Keratinocyte (primary cell): ENCODE data around the gene FGF11. TPM values are rescaled to one million over a fixed set of nuclear protein-coding genes. Genes with fewer than 3 reads are reported as not detected.

ENCODE experiments used
- DNase-seq: peaks from one replicate; pipeline ENCODE4 v3.0.0-alpha.2; 2011; ENCODE audit warnings: low read depth, missing footprints, low spot score
- FAIRE-seq: peaks from 2 replicates; lab custom pipeline; 2011; peaks lifted over from hg19 to GRCh38; lab: Jason Lieb, UNC
- H2AFZ ChIP-seq: 2 replicates; pipeline ENCODE4 v1.6.0; 2012; ENCODE audit warnings: low read length, control low read depth, inconsistent platforms; ENCODE audit not compliant: control insufficient read depth
- H3K27ac ChIP-seq: 2 replicates; pipeline ENCODE4 v1.5.1; 2011; ENCODE audit warnings: low read length; ENCODE audit not compliant: control insufficient read depth, insufficient read depth
- H3K27me3 ChIP-seq: 3 replicates; pipeline ENCODE4 v1.6.0; 2011; ENCODE audit warnings: low read length; ENCODE audit not compliant: control insufficient read depth, insufficient read depth; ENCODE audit errors: extremely low read depth
- H3K36me3 ChIP-seq, 2 experiments: 2 replicates in 1 of 2; 3 replicates in 1 of 2; pipeline ENCODE4 v1.5.1; 2011; ENCODE audit warnings: low read length in 2 of 2, mild to moderate bottlenecking in 1 of 2; ENCODE audit not compliant: control insufficient read depth in 2 of 2, insufficient read depth in 2 of 2; ENCODE audit errors: extremely low read depth in 1 of 2
- H3K4me1 ChIP-seq: 3 replicates; pipeline ENCODE4 v1.5.1; 2011; ENCODE audit warnings: low read length; ENCODE audit not compliant: control insufficient read depth, insufficient read depth; ENCODE audit errors: extremely low read depth
- H3K4me2 ChIP-seq: 3 replicates; pipeline ENCODE4 v1.6.0; 2011; ENCODE audit warnings: low read depth, low read length; ENCODE audit not compliant: control insufficient read depth, insufficient read depth; ENCODE audit errors: extremely low read depth
- H3K4me3 ChIP-seq, 3 experiments: fragments of 200-600 bp in 1 of 3; sonication (generic) in 1 of 3; 2 replicates in 2 of 3; 3 replicates in 1 of 3; pipeline ENCODE4 v1.5.1; 2011 to 2016; ENCODE audit warnings: low read length in 3 of 3, mild to moderate bottlenecking in 3 of 3, control low read depth in 2 of 3, inconsistent platforms in 1 of 3, low read depth in 1 of 3, mixed read lengths in 1 of 3, mixed run types in 1 of 3, moderate library complexity in 1 of 3; ENCODE audit not compliant: control insufficient read depth in 2 of 3, insufficient read depth in 2 of 3; ENCODE audit errors: extremely low read depth in 1 of 3
- H3K79me2 ChIP-seq: 2 replicates; pipeline ENCODE4 v1.6.0; 2012; ENCODE audit warnings: low read length; ENCODE audit not compliant: control insufficient read depth, insufficient read depth
- H3K9ac ChIP-seq: 3 replicates; pipeline ENCODE4 v1.6.0; 2011; ENCODE audit warnings: low read length; ENCODE audit not compliant: control insufficient read depth, insufficient read depth; ENCODE audit errors: extremely low read depth
- H3K9me1 ChIP-seq: 3 replicates; pipeline ENCODE4 v1.6.0; 2011; ENCODE audit warnings: low read length; ENCODE audit not compliant: control insufficient read depth, insufficient read depth; ENCODE audit errors: extremely low read depth
- H3K9me3 ChIP-seq: 2 replicates; pipeline ENCODE4 v1.5.1; 2012; ENCODE audit warnings: low read depth, low read length; ENCODE audit not compliant: control insufficient read depth
- H4K20me1 ChIP-seq: 3 replicates; pipeline ENCODE4 v1.6.0; 2011; ENCODE audit warnings: low read length; ENCODE audit not compliant: control insufficient read depth, insufficient read depth; ENCODE audit errors: extremely low read depth
- EZH2 ChIP-seq: IDR thresholded peaks from one replicate; pipeline ENCODE4 v1.6.1; 2012; ENCODE audit warnings: inconsistent platforms, mild to moderate bottlenecking, low read length, moderate library complexity
- dilution Hi-C: fragments of 300-500 bp; cut with MboI; formaldehyde crosslinking; loops from one replicate; pipeline ENCODE4 v1.7.0; 2020; ENCODE audit warnings: low sequenced_read_pairs; ENCODE audit not compliant: extremely low pct_ligation_motif_present
- polyA plus RNA-seq, 5 experiments: library from polyadenylated mRNA; depleted of rRNA in 3 of 5; stranded (reverse) in 3 of 5; stranded (forward) in 1 of 5; unstranded in 1 of 5; fragments of >200 nt; gene quantifications; 1 replicate in 1 of 5; 2 replicates in 3 of 5; 3 replicates in 1 of 5; pipeline versions ENCODE4 v1.2.1 to v1.2.3, GENCODE V29; 2011 to 2012; ENCODE audit warnings: missing spikeins in 2 of 5, low read depth in 1 of 5, low replicate concordance in 1 of 5
- TF ChIP-seq, protein P1 (sequence below), 3 experiments: IDR thresholded peaks in 1 of 3; conservative IDR thresholded peaks in 1 of 3; optimal IDR thresholded peaks in 1 of 3; 2 replicates in 2 of 3; 3 replicates in 1 of 3; pipeline versions ENCODE3 to v1.5.1; 2011; ENCODE audit warnings: low read length in 3 of 3, mild to moderate bottlenecking in 3 of 3, moderate library complexity in 2 of 3, control low read depth in 1 of 3, inconsistent platforms in 1 of 3; ENCODE audit not compliant: insufficient read depth in 2 of 3; ENCODE audit errors: extremely low read depth in 1 of 3

Gene FGF11
- polyA plus RNA-seq, 1 donor (not counting 4 experiments of a cell fraction or from before 2014, with no cell fraction given): 30.4 TPM

GRCh38 chr17:7427549-7427948 lies 11.8 kb upstream of the FGF11 start:
- DNase-seq: no peak
- Histone ChIP-seq H3K9me1 (no peaks in the 10 kb centered on the region), H3K9ac (no peak overlapping the region), H3K4me1 (no peaks in the 10 kb centered on the region), H3K27me3 (no peaks in the 10 kb centered on the region), H3K4me3 (no peak overlapping the region), H3K36me3 (no peaks in the 10 kb centered on the region), H4K20me1 (no peaks in the 10 kb centered on the region), H2AFZ (no peak overlapping the region), H3K9me3 (no peaks in the 10 kb centered on the region), H3K79me2 (no peaks in the 10 kb centered on the region), H3K4me2 (no peak overlapping the region), H3K27ac (no peak overlapping the region)
- no peak for FAIRE-seq
- TF ChIP-seq EZH2: no peak
- TF ChIP-seq, protein P1, sequence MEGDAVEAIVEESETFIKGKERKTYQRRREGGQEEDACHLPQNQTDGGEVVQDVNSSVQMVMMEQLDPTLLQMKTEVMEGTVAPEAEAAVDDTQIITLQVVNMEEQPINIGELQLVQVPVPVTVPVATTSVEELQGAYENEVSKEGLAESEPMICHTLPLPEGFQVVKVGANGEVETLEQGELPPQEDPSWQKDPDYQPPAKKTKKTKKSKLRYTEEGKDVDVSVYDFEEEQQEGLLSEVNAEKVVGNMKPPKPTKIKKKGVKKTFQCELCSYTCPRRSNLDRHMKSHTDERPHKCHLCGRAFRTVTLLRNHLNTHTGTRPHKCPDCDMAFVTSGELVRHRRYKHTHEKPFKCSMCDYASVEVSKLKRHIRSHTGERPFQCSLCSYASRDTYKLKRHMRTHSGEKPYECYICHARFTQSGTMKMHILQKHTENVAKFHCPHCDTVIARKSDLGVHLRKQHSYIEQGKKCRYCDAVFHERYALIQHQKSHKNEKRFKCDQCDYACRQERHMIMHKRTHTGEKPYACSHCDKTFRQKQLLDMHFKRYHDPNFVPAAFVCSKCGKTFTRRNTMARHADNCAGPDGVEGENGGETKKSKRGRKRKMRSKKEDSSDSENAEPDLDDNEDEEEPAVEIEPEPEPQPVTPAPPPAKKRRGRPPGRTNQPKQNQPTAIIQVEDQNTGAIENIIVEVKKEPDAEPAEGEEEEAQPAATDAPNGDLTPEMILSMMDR (optimal IDR thresholded peaks at IDR 0.05 in 1 of 3, IDR thresholded peaks at IDR 0.05 in 1 of 3, conservative IDR thresholded peaks at IDR 0.05 in 1 of 3; ENCODE audit: extremely low read depth in 1 of 3, insufficient read depth in 2 of 3, low read length in 3 of 3): no peak
- dilution Hi-C loops: no loop called here

- Histone ChIP-seq H4K20me1 (no peaks in the 10 kb centered on the region), H3K9ac (no peak within 1 kb of the TSS), H3K9me3 (no peaks in the 10 kb centered on the region), H3K27me3 (no peaks in the 10 kb centered on the region), H3K4me1 (no peaks in the 10 kb centered on the region), H2AFZ (no peak within 1 kb of the TSS), H3K79me2 (no peaks in the 10 kb centered on the region), H3K36me3 (no peaks in the 10 kb centered on the region), H3K27ac (no peak within 1 kb of the TSS), H3K4me2 (no peak within 1 kb of the TSS), H3K9me1 (no peaks in the 10 kb centered on the region), H3K4me3 (no peak within 1 kb of the TSS)
- dilution Hi-C loops: no loop called here
- FAIRE-seq (no peak), DNase-seq (no peak)
- TF ChIP-seq EZH2: no peak
- TF ChIP-seq, protein P1 (optimal IDR thresholded peaks at IDR 0.05 in 1 of 3, IDR thresholded peaks at IDR 0.05 in 1 of 3, conservative IDR thresholded peaks at IDR 0.05 in 1 of 3; ENCODE audit: extremely low read depth in 1 of 3, insufficient read depth in 2 of 3, low read length in 3 of 3): no peak
These were observed 10.8 kb upstream of the FGF11 start, which contains the start of gene SPEM3 for GRCh38 chr17:7428557-7428956. TSS of gene SPEM3 (plus strand) at chr17:7428857. CDS start at chr17:7428903, 46 bp downstream.
